Measurements from ENCODE around the gene ADH4.
"Not testable (repeated sequence)": the region's sequence is repeated elsewhere in the genome, so short reads cannot be mapped to it uniquely, and the experiment has no call there.

Gene ADH4

GRCh38 chr4:99082192-99082591, 61.9 kb downstream of the ADH4 start:
- no peak for DNase-seq (ENCODE audit: low read depth in 2 of 2)
- H3K4me3 ChIP-seq (replicated peaks in 1 of 2; ENCODE audit: low read depth in 2 of 2, low read length in 2 of 2): no peak overlapping the region
- TF ChIP-seq, protein P1, sequence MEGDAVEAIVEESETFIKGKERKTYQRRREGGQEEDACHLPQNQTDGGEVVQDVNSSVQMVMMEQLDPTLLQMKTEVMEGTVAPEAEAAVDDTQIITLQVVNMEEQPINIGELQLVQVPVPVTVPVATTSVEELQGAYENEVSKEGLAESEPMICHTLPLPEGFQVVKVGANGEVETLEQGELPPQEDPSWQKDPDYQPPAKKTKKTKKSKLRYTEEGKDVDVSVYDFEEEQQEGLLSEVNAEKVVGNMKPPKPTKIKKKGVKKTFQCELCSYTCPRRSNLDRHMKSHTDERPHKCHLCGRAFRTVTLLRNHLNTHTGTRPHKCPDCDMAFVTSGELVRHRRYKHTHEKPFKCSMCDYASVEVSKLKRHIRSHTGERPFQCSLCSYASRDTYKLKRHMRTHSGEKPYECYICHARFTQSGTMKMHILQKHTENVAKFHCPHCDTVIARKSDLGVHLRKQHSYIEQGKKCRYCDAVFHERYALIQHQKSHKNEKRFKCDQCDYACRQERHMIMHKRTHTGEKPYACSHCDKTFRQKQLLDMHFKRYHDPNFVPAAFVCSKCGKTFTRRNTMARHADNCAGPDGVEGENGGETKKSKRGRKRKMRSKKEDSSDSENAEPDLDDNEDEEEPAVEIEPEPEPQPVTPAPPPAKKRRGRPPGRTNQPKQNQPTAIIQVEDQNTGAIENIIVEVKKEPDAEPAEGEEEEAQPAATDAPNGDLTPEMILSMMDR (IDR thresholded peaks at IDR 0.05; ENCODE audit: low read depth, low read length): no peak

DNA sequence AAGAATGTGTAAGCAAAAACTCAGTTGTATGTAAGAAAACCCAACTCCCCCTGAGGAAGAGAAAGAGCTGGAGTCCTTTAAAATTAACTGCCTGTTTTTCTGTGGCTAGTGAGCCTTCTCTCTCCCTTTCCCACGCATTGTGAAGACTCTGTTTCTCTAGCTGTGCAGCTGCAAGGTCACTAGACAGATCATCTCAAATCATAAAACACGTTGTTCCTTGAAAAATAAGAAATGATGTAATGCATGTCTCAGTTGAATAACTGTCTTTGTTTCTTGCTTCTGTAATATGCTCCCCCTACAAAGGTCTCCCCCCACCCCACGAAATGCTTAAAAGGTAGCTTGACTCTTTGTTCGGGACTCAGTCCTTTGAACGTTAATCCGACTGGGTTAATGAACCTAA, 63.2 kb downstream of the ADH4 start:
- not testable (repeated sequence) for H3K4me3 ChIP-seq (replicated peaks in 1 of 2; ENCODE audit: low read depth in 2 of 2, low read length in 2 of 2); DNase-seq (ENCODE audit: low read depth in 2 of 2)

DNA sequence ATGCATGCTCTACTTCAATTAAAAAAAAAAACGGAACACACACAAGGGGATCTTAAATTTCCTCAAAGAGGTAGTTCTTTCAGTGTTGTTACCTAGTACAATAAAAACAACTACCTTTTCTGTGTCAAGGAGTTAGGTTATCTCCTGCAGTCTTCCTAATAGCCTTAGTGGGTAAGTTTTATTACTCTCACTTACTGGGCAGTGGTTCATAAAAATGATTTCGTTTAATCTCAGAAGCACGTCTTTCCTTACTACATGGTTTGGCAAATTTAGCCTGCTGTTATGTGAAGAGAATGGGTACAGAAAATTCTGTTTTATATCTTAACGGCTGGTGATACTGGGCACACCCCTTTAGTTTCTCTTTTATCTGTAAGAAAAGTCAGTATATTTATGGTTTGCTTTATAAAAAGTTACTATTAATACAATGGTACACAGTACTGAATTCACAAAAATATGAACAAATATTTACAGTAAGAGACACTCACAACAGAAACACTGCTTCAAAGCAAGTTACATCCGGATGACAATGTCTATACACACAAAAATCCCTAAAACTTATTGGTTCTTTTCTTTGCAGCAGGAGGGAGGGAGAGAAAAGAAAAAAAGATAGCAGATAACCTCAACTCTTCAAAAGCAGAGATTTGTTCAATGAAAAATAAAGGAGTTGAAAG, 64.3 kb downstream of the ADH4 start:
- H3K4me3 ChIP-seq (replicated peaks in 1 of 2; ENCODE audit: low read depth in 2 of 2, low read length in 2 of 2): no peak overlapping the region
- TF ChIP-seq, protein P1 (IDR thresholded peaks at IDR 0.05; ENCODE audit: low read depth, low read length): no peak
- DNase-seq (ENCODE audit: low read depth in 2 of 2): no peak

DNA sequence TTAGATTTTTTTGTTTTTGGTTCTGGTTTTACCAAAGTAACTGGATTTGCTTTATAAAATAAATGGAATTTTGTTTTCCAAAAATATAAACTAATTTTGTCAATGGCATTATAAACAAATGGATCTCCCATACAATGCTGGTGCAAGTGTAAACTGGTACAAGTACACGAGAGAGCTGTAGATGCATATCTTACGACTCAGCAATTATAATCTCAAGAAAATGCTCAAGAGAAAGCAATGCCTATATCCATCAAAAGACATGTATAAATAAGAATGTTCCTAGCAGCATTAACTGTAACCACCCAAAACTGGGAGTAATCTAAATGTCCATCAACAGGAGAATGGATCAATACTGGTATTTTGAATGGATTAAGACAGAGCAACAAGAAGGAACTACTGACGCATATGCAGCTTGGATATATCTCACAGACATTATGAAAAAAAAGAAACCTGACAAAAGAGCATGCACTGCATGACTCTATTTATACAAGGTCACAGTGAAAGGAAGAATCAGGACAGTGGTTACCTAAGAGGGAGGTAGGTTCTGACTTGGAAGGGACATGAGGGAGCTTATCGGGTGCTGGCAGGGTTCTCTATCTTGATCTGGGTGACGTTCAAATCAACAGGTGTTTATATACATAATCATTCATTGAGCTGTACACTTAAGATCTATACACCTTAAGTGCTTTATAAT, 65.0 kb downstream of the ADH4 start:
- DNase-seq (ENCODE audit: low read depth in 2 of 2): no peak
- TF ChIP-seq, protein P1 (IDR thresholded peaks at IDR 0.05; ENCODE audit: low read depth, low read length): no peak
- no peak overlapping the region for H3K4me3 ChIP-seq (replicated peaks in 1 of 2; ENCODE audit: low read depth in 2 of 2, low read length in 2 of 2)

GRCh38 chr4:99078336-99078735, 65.8 kb downstream of the ADH4 start:
- DNase-seq (ENCODE audit: low read depth in 2 of 2): no peak
- TF ChIP-seq, protein P1 (IDR thresholded peaks at IDR 0.05; ENCODE audit: low read depth, low read length): no peak
- no peak overlapping the region for H3K4me3 ChIP-seq (replicated peaks in 1 of 2; ENCODE audit: low read depth in 2 of 2, low read length in 2 of 2)

DNA sequence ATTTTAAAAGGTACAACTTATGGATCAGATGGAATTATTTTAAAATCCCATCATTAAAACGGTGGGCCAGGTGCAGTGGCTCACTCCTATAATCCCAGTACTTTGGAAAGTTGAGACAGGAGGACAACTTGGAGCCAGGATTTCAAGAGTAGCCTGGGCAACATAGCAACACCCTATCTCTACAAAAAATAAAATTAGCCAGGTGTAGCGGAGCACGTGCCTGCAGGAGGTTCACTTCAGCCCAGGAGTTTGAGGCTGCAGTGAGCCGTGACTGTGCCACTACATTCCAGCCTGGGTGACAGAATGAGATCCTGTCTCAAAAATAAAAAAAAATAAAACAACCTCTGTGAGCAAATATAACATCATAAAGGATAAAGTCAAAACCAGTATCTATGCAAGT, 66.9 kb downstream of the ADH4 start:
- TF ChIP-seq, protein P1 (IDR thresholded peaks at IDR 0.05; ENCODE audit: low read depth, low read length): no peak
- DNase-seq (ENCODE audit: low read depth in 2 of 2): no peak
- H3K4me3 ChIP-seq (replicated peaks in 1 of 2; ENCODE audit: low read depth in 2 of 2, low read length in 2 of 2): no peak overlapping the region

DNA sequence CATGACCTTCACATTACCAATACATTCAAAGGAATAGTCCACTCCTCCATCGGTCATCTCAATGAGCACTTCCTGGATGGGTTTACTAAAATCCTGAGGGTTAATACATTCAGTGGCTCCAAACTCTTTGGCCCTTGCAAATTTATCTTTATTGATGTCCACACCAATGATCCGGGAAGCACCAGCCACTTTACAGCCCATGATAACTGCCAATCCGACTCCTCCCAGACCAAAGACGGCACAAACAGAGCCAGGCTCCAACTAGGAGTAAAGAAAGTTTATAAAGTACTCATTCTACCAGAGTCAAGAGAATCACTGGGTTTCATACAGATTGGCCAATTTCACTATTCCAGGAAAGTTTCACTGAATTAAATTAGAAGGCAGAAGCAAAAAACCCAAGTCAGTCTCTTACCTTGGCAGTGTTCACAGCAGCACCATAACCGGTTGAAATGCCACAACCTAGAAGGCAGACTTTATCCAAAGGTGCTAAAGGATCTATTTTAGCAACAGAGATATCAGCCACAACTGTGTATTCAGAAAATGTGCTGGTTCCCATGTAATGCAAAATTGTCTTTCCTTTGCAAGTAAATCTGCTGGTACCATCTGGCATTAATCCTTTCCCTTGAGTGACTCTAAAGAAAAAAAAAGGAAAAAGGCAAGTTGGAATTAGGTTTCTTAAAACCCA, 67.7 kb downstream of the ADH4 start:
- no peak overlapping the region for H3K4me3 ChIP-seq (replicated peaks in 1 of 2; ENCODE audit: low read depth in 2 of 2, low read length in 2 of 2)
- TF ChIP-seq, protein P1 (IDR thresholded peaks at IDR 0.05; ENCODE audit: low read depth, low read length): no peak
- DNase-seq (ENCODE audit: low read depth in 2 of 2): no peak
